ENCODE results near the gene KIF3C. TPM values are rescaled to one million over a fixed set of nuclear protein-coding genes. Genes with fewer than 3 reads are reported as not detected.

KIF3C gene
- total and polyA plus RNA-seq, 2 of the 8 experiments (the other 6 are each of a cell fraction or from before 2014, with no cell fraction given): 13.4 to 58.1 TPM

DNA sequence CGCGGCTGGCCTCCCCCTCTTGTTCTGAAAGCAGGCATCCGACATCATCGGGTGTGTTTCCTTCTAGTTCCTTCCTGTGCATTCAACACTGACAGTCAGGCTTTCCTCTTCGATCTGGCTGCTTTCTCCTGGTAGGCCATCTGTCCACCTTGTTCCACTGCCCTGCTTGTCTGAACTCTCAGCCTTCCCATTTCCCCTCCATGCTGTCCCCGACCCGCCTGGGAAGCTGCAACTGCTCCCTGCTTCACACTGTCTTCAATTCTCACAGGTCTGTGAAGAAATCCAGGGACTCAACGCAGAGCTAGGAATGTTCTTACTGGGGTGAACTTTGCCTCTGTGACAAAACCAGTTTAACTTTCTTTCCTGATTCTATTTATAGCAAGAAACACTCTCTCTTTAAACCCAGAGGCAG, 43.0 kb downstream of the KIF3C start:
- 88% methylated on average over 8 of the region's 8 CpGs; no CpG with 5 or more reads in 1 of the 2 experiments for WGBS, 2 experiments (ENCODE audit: extremely low coverage in 1 of 2, insufficient coverage in 1 of 2, insufficient read length in 1 of 2, insufficient replicate concordance in 2 of 2, low coverage in 1 of 2, low lambda C conversion rate in 2 of 2, missing lambda C conversion rate in 1 of 2)
- Histone ChIP-seq H4K20me1 (replicated peaks in 1 of 2; ENCODE audit: control insufficient read depth in 1 of 2, insufficient read depth in 2 of 2, low read length in 2 of 2) (peaks cover 2% of the 10 kb centered on the region in 2 experiments), H4K5ac (ENCODE audit: insufficient read length, low read depth, low read length) (no peak overlapping the region), H3K27me3 (replicated peaks in 1 of 4; ENCODE audit: control insufficient read depth in 3 of 4, extremely low read depth in 1 of 4, insufficient read depth in 3 of 4, low read length in 3 of 4) (no peaks in the 10 kb centered on the region), H4K8ac (ENCODE audit: extremely low read depth, insufficient read depth, low read length) (no peak overlapping the region), H3K79me2 (ENCODE audit: control insufficient read depth in 1 of 2, insufficient read depth in 2 of 2, low read length in 2 of 2) (no peaks in the 10 kb centered on the region), H2AFZ (ENCODE audit: low read length) (no peak overlapping the region), H3K14ac (ENCODE audit: insufficient read length) (no peak overlapping the region), H3K36me3 (ENCODE audit: control insufficient read depth in 2 of 4, insufficient read depth in 4 of 4, low read length in 3 of 4) (peaks cover 0 to 22% (median 2%) of the 10 kb centered on the region in 4 experiments; a peak in 3 of 8 replicates), H3K4me3 (ENCODE audit: extremely low read depth in 1 of 4, insufficient read depth in 2 of 4, low read depth in 3 of 4, low read length in 4 of 4) (no peak overlapping the region), H3K23me2 (ENCODE audit: low read depth, low read length) (no peaks in the 10 kb centered on the region), H2AK5ac (ENCODE audit: low read depth, low read length) (no peak overlapping the region), H3K4me1 (replicated peaks in 1 of 4; ENCODE audit: control insufficient read depth in 3 of 4, insufficient read depth in 4 of 4, low read length in 3 of 4) (no peaks in the 10 kb centered on the region), H3K23ac (ENCODE audit: insufficient read length) (no peak overlapping the region), H4K91ac (replicated peaks; ENCODE audit: insufficient read length, low read length) (no peak overlapping the region), H2BK120ac (replicated peaks; ENCODE audit: low read depth, low read length) (no peak overlapping the region), H2BK15ac (ENCODE audit: low read length) (no peak overlapping the region), H3K4me2 (ENCODE audit: insufficient read depth in 1 of 2, low read depth in 2 of 2, low read length in 2 of 2) (no peak overlapping the region), H2BK20ac (ENCODE audit: low read length) (no peak overlapping the region), H3K4ac (replicated peaks; ENCODE audit: insufficient read length, low read depth, low read length) (no peak overlapping the region), H3K18ac (ENCODE audit: extremely low read depth, low read length) (no peak overlapping the region), H3K79me1 (ENCODE audit: low read depth, low read length) (no peaks in the 10 kb centered on the region), H2BK12ac (ENCODE audit: low read depth, low read length) (no peak overlapping the region), H3K9me3 (ENCODE audit: insufficient read depth in 2 of 2, low read depth in 1 of 2, low read length in 1 of 2) (no peaks in the 10 kb centered on the region), H3K27ac (ENCODE audit: low read depth, low read length) (no peak overlapping the region), H2BK5ac (ENCODE audit: low read depth, low read length) (no peak overlapping the region), H3K9ac (replicated peaks in 1 of 4; ENCODE audit: extremely low read depth in 1 of 4, low read depth in 3 of 4, low read length in 3 of 4) (no peak overlapping the region), H3K56ac (replicated peaks; ENCODE audit: insufficient read length, low read depth, low read length) (no peak overlapping the region)
- FAIRE-seq (no peak), DNase-seq (ENCODE audit: low read depth in 1 of 2, low spot score in 2 of 2) (no peak)
- POLR2A ChIA-PET (ENCODE audit: partially characterized antibody): no interaction called here
- CTCF ChIA-PET (ENCODE audit: partially characterized antibody): no interaction called here
- TF ChIP-seq CREB1 (IDR thresholded peaks at IDR 0.05): no peak

Data from H1 (cell line).